Measurements from ENCODE around the gene ZMPSTE24. TPM values are rescaled to one million over a fixed set of nuclear protein-coding genes. Genes with fewer than 3 reads are reported as not detected.
A peak's percentile ranks its signal among the peaks of the same experiment; 100 is the strongest.
"Not testable (repeated sequence)": the region's sequence is repeated elsewhere in the genome, so short reads cannot be mapped to it uniquely, and the experiment has no call there.

Gene ZMPSTE24
- total RNA-seq, result 10 to 100 TPM; 26.6 to 43.4 (median 31.7) TPM
- 10 to 100 TPM; 20.3 to 45.8 TPM for polyA plus RNA-seq
- long read RNA-seq, donor 1, transcript ZMPSTE24-201 (10 exons, 3,108 nt), result major isoform, 44 of 51 reads
- long read RNA-seq, donor 1, partial matches to known transcripts, result 4 of 51 reads
- long read RNA-seq, donor 1, other reads (novel, unspliced or antisense), result 3 of 51 reads
- long read RNA-seq, donor 2, transcript ZMPSTE24-201 (10 exons, 3,108 nt), result major isoform, 225 of 264 reads
- long read RNA-seq, donor 2, partial matches to known transcripts, result 23 of 264 reads
- long read RNA-seq, donor 2, other reads (novel, unspliced or antisense), result 16 of 264 reads
- long read RNA-seq, donor 3, transcript ZMPSTE24-201 (10 exons, 3,108 nt), result major isoform, 67 of 78 reads
- long read RNA-seq, donor 3, partial matches to known transcripts, result 6 of 78 reads
- long read RNA-seq, donor 3, other reads (novel, unspliced or antisense), result 4 of 78 reads

DNA sequence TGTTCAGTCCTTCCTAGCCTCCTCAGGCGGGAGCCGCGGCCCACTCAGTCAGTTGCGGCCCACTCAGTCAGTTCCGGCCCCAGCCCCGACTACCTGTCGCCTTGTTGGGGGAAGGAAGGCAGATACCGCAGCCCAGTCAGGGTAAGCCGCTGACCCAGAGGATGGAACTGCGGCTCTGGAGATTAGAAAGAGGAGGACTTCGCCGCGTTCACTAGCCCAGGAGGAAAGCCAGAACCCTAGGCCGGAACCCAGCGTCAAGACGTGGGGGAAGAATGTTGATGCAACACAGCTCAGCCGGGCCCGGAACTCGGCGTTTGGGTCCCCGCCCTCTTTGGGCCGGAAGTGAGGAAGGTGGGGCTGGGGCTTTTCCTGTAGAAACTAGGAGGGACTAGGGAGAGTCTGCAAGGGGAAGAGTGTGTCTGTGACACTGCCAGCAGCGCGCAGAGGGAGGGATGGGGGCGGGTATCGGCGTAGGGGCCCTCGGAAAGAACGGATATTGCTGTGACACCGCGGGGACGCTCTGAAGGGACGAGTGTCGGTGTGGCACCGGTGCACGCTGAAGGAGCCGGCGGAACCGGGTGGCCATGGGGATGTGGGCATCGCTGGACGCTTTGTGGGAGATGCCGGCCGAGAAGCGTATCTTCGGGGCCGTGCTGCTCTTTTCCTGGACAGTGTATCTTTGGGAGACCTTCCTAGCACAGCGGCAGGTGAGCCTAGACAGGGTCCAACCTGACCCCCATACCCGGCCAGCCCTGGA lies at the start of gene ZMPSTE24:
ZMPSTE24 (plus strand) TSS at position 549 of the 757 bp plus-strand sequence; CDS start at position 585, 36 bp downstream.
- Histone ChIP-seq H3K4me1 (peaks cover 3 to 55% (median 37%) of the 10 kb centered on the region in 12 donors), H3K9me3 (no peaks in the 10 kb centered on the region), H3K27me3 (no peaks in the 10 kb centered on the region), H3K4me3 (peak within 1 kb of the TSS; percentile 72 to 98 (median 90)), H3K27ac (peak within 1 kb of the TSS; percentile 86 to 98 (median 94)), H3K36me3 (peaks cover 0 to 36% (median 29%) of the 10 kb centered on the region in 9 donors)
- intact Hi-C loops (cut with DNase I), result loop anchor here in 7 of 10 donors (2.0 to 10.0 kb wide), 4 partner anchors 93 to 114 kb away; partner anchors contain the start of genes RLF (in 7 of the 7) and SMAP2 (in 1 of the 7)
- ATAC-seq (peak; percentile 99 to 100 (median 99)), DNase-seq (peak; percentile 96 to 97 (median 96))
- TF ChIP-seq, protein P1, sequence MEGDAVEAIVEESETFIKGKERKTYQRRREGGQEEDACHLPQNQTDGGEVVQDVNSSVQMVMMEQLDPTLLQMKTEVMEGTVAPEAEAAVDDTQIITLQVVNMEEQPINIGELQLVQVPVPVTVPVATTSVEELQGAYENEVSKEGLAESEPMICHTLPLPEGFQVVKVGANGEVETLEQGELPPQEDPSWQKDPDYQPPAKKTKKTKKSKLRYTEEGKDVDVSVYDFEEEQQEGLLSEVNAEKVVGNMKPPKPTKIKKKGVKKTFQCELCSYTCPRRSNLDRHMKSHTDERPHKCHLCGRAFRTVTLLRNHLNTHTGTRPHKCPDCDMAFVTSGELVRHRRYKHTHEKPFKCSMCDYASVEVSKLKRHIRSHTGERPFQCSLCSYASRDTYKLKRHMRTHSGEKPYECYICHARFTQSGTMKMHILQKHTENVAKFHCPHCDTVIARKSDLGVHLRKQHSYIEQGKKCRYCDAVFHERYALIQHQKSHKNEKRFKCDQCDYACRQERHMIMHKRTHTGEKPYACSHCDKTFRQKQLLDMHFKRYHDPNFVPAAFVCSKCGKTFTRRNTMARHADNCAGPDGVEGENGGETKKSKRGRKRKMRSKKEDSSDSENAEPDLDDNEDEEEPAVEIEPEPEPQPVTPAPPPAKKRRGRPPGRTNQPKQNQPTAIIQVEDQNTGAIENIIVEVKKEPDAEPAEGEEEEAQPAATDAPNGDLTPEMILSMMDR (IDR thresholded peaks at IDR 0.05), result peak in 2 of 12 donors; percentile 14 to 19
- peak in 1 of 2 donors; percentile 63 for TF ChIP-seq POLR2A (IDR thresholded peaks at IDR 0.05)
- WGBS, 4 donors, result 0 to 1% (median 0%) methylated on average over 34 to 48 of the region's 48 CpGs

DNA sequence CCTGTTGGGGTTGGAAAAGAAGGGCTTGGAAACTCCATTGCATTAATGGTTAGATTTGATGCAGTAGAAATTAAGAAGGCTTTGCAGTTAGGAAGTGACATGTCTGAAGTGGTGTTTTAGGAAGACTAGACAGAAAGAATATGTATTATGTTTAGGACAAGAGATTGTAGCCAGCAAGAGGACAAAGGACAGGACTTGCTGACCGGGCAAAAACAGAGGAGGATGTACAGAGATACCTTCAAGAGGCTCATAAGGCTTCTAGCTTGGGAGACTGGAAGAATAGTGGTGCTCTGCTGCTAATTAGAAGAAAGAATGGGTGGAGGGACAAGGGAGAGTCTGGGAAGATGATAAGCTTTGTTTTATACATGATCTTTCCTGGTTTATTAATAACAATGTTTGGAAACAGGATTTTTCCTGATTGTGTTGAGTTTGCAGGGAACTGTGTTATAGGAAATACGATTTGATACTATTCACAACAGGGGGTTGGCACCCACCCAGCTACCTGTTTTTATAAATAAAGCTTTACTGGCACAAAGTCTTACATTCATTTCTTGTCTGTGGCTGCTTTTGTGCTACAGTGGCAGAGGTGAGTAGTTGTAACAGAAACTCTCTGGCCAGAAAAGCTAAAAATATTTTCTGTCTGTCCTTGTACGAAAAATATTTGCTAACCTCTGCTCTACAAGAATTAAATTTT lies 47.4 kb upstream of the ZMPSTE24 start:
- Histone ChIP-seq H3K27me3 (no peaks in the 10 kb centered on the region), H3K36me3 (peaks cover 0 to 87% (median 61%) of the 10 kb centered on the region in 9 donors), H3K9me3 (no peaks in the 10 kb centered on the region), H3K4me3 (no peak overlapping the region), H3K27ac (no peak overlapping the region), H3K4me1 (peaks cover 0 to 16% (median 5%) of the 10 kb centered on the region in 12 donors)
- WGBS, 4 donors, result 77 to 86% (median 80%) methylated on average over 3 of the region's 3 CpGs
- DNase-seq, result no peak
- intact Hi-C loops (cut with DNase I), result no loop called here
- TF ChIP-seq, protein P1 (IDR thresholded peaks at IDR 0.05), result no peak
- no peak for TF ChIP-seq POLR2A (IDR thresholded peaks at IDR 0.05)
- ATAC-seq, result no peak

- H3K36me3 ChIP-seq, result peaks cover 0 to 63% (median 36%) of the 10 kb centered on the region in 9 donors
- no peak overlapping the region for H3K27ac ChIP-seq
- TF ChIP-seq, protein P1 (IDR thresholded peaks at IDR 0.05), result no peak
- no peak for TF ChIP-seq POLR2A (IDR thresholded peaks at IDR 0.05)
- H3K4me1 ChIP-seq, result no peaks in the 10 kb centered on the region
- WGBS, 4 donors, result 93 to 95% (median 94%) methylated on average over 5 of the region's 5 CpGs
- DNase-seq, result no peak
- no peak overlapping the region for H3K4me3 ChIP-seq
- ATAC-seq, result no peak
- H3K27me3 ChIP-seq, result no peaks in the 10 kb centered on the region
- no peaks in the 10 kb centered on the region for H3K9me3 ChIP-seq
- intact Hi-C loops (cut with DNase I), result no loop called here
These were observed 39.7 kb upstream of the ZMPSTE24 start for GRCh38 chr1:40218333-40218732.

GRCh38 chr1:40221471-40221905 lies 36.5 kb upstream of the ZMPSTE24 start:
- H3K27me3 ChIP-seq; H3K4me1 ChIP-seq; H3K9me3 ChIP-seq; H3K4me3 ChIP-seq; intact Hi-C loops (cut with DNase I); DNase-seq; H3K27ac ChIP-seq; ATAC-seq: not testable (repeated sequence)
- H3K36me3 ChIP-seq, result peaks cover 0 to 70% (median 42%) of the 10 kb centered on the region in 9 donors
- 93 to 96% (median 95%) methylated on average over 18 of the region's 18 CpGs for WGBS, 4 donors
